ES-I3 (cell line): Measurements from ENCODE around the gene C1QTNF2.

Experiments
- H3K36me3 ChIP-seq: 2 replicates; pipeline ENCODE4 v1.6.1; 2013; ENCODE audit warnings: mild to moderate bottlenecking, low read length, control low read depth, moderate library complexity; ENCODE audit not compliant: insufficient read depth
- H3K4me1 ChIP-seq: 2 replicates; pipeline ENCODE4 v1.6.1; 2013; ENCODE audit warnings: mild to moderate bottlenecking, control low read depth, low read length; ENCODE audit not compliant: insufficient read depth
- H3K9ac ChIP-seq: 2 replicates; pipeline ENCODE4 v1.6.1; 2013; ENCODE audit warnings: low read depth, mild to moderate bottlenecking, low read length, moderate library complexity
- H3K9me3 ChIP-seq: 2 replicates; pipeline ENCODE4 v1.6.1; 2013; ENCODE audit warnings: mild to moderate bottlenecking, low read length, moderate library complexity; ENCODE audit not compliant: control insufficient read depth, insufficient read depth

Gene C1QTNF2

DNA sequence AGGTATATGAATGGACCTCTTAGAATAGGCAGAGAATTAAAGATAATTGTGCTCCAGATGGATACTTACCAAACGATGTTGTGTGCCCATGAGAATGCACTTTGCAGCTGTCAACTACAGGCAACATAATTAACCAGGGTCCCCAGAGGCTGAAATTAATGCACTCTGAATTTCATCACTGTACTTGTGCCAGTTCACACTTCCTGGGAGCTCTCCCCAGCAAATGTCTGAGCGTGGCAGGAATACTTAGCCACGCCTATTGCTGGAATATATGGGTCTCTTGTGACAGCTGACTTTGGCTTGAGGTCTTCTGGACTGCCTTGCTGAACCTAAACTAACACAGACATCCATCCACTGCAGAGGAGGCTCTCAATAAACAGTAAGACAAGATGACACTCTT lies 11.9 kb upstream of the C1QTNF2 start:
- Histone ChIP-seq H3K9ac (no peak overlapping the region), H3K36me3 (no peaks in the 10 kb centered on the region), H3K9me3 (no peaks in the 10 kb centered on the region), H3K4me1 (no peaks in the 10 kb centered on the region; the same call in 1 of the 2 replicates)

DNA sequence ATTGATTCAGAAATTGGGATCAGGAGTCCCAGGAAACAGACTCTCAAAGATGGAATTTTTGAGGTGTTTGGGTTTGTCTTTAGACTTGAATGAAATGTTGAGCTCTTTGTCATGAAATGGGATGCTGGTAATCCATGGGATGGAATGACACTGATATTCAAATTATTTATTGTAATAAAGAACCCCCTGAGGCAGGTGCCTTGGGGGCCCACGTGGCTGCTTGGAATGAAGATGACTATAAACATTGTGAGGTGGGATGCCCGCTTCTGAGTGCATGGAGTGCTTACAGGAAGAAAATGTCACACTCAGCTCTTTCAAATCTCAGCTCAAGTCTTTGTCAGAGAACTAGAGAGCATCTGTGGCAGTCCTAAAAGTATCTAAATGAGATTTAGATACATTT lies 9.6 kb upstream of the C1QTNF2 start:
- Histone ChIP-seq H3K36me3 (no peaks in the 10 kb centered on the region), H3K9me3 (no peaks in the 10 kb centered on the region), H3K4me1 (no peaks in the 10 kb centered on the region; the same call in 1 of the 2 replicates), H3K9ac (no peak overlapping the region)

DNA sequence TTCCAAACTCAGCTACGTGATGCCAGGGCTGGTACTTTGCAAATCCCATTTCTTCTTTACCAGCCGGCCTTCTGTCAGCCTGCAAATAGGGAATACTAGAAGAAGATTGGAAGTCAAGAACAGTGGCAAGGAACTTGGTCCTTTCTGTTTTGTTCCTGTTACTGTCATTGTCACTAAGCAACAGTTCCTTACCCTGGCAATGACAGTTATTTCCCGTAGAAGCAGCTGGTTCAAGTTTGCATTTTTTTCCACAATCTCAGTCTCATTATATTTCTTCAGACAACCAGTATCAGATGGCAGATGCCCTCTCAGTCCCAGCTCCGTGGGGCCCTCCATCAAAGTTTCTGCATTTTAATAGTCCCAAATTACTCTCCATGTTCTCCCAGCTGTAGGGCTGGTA lies 9.1 kb upstream of the C1QTNF2 start:
- Histone ChIP-seq H3K36me3 (no peaks in the 10 kb centered on the region), H3K4me1 (no peaks in the 10 kb centered on the region; the same call in 1 of the 2 replicates), H3K9me3 (no peaks in the 10 kb centered on the region), H3K9ac (no peak overlapping the region)

DNA sequence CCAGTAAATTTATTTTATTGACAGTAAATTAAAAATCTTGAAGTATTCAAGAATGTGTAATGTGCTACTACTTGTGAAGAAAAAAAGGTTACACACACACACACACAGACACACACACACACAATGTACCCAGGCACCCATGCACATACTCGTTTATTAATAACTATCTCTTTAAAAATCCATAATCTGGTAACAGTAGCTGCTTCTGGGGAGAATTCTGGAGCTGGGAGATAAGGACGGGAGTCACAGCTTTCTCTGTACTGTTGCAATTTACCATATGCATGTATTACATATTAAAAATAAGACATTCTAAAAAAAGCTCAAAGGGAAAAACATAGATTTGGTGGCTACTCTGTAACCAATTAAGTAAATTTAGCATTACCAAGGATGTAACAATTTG lies 7.9 kb upstream of the C1QTNF2 start:
- Histone ChIP-seq H3K9ac (no peak overlapping the region), H3K4me1 (no peaks in the 10 kb centered on the region; the same call in 1 of the 2 replicates), H3K9me3 (no peaks in the 10 kb centered on the region), H3K36me3 (no peaks in the 10 kb centered on the region)

GRCh38 chr5:160377651-160378050 lies 7.2 kb upstream of the C1QTNF2 start:
- no peaks in the 10 kb centered on the region; the same call in 1 of the 2 replicates for H3K4me1 ChIP-seq
- no peaks in the 10 kb centered on the region for H3K9me3 ChIP-seq
- H3K9ac ChIP-seq, result no peak overlapping the region
- no peaks in the 10 kb centered on the region for H3K36me3 ChIP-seq

DNA sequence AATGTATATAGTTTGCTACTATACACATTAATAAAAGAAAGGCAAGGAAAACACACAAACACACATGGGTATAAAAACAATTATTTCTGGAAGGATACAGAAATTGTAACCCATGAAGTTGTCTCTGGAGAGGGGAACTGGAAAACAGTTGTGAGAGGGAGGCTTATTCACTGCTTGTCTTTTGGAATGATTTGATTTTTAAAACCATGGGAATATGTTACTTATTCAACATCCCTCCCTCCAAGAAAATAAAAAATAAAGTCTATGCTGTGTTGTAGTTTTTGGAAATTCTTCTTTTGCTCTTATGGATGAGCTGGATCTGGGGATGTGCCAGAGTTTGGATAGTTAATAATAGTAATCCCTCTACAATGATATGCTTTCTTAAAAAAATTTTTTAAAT lies 6.0 kb upstream of the C1QTNF2 start:
- Histone ChIP-seq H3K9ac (no peak overlapping the region), H3K36me3 (no peaks in the 10 kb centered on the region), H3K9me3 (no peaks in the 10 kb centered on the region), H3K4me1 (no peaks in the 10 kb centered on the region; the same call in 1 of the 2 replicates)

DNA sequence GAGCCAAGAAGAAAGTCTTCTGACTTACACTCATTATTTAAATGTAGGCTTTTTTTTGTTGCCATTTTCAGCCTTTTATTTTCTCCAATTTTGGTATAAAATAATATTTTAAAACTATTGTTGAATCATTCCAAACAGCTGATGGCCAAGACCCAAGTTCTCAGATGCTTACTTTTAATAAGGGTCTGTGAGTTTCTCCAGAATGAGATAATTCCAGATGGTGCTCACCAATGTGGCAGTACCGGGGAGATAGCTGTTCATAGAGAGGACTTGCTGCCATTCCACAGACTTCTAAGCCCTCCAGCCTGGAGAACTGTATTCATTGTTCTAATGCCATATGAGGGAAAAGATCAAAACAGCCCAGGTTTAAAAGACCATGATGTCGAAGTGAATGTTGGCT lies 5.3 kb upstream of the C1QTNF2 start:
- no peak overlapping the region for H3K9ac ChIP-seq
- no peaks in the 10 kb centered on the region for H3K9me3 ChIP-seq
- peaks cover 3% of the 10 kb centered on the region for H3K4me1 ChIP-seq
- no peaks in the 10 kb centered on the region for H3K36me3 ChIP-seq

- H3K4me1 ChIP-seq, result peaks cover 4% of the 10 kb centered on the region
- H3K9ac ChIP-seq, result no peak overlapping the region
- H3K36me3 ChIP-seq, result no peaks in the 10 kb centered on the region
- H3K9me3 ChIP-seq, result no peaks in the 10 kb centered on the region
Measured at GRCh38 chr5:160375166-160375565, 4.7 kb upstream of the C1QTNF2 start.

- H3K4me1 ChIP-seq, result peaks cover 4% of the 10 kb centered on the region; the same call in 1 of the 2 replicates
- 0 out of 2 replicates have a peak, but pooled peaks cover 3% of the 10 kb centered on the region for H3K9me3 ChIP-seq
- no peak overlapping the region for H3K9ac ChIP-seq
- H3K36me3 ChIP-seq, result no peaks in the 10 kb centered on the region
Measured at GRCh38 chr5:160371294-160371693, 868 bp upstream of the C1QTNF2 start.

DNA sequence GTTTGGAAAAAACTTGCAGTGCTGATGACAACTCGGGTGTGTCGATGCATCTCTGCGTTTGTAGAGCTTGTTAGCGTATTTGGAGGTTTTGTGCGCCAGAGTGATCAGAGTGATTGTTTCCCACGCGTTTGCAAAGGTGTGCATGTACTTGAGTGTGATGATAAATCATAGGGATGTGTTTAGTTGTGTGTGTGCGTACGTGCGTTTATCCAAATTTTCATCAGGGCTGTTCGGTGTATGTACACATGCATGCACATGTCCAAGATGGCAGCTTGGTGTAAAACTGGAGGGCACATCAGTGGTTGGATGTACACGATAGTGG lies 248 bp upstream of the C1QTNF2 start:
- Histone ChIP-seq H3K36me3 (no peaks in the 10 kb centered on the region), H3K4me1 (peaks cover 4% of the 10 kb centered on the region; the same call in 1 of the 2 replicates), H3K9ac (peak overlapping the region; percentile 63; the same call in 1 of the 2 replicates), H3K9me3 (0 out of 2 replicates have a peak, but pooled peaks cover 3% of the 10 kb centered on the region)

DNA sequence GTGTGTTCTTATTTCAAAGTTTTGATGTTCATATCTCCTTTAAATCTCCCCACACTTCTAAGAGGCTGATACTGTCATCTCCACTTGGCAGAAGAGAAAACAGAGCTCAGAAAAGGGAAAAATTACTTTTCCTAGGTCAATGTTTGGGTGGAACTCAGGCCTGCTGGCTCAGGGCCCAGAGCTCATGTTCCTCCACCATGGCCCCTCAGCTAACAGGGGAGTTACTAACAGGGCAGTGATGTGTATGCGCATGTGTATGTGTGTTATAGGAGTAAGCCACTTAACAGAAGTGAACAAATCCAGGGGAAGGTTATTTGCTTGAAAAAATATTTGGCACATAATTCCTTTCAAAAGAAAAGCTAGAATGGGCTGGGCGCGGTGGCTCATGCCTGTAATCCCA lies 2.5 kb downstream of the C1QTNF2 start:
- H3K36me3 ChIP-seq, result no peaks in the 10 kb centered on the region
- 0 out of 2 replicates have a peak, but pooled peaks cover 3% of the 10 kb centered on the region for H3K9me3 ChIP-seq
- no peak overlapping the region for H3K9ac ChIP-seq
- H3K4me1 ChIP-seq, result peaks cover 8% of the 10 kb centered on the region; the same call in 1 of the 2 replicates

DNA sequence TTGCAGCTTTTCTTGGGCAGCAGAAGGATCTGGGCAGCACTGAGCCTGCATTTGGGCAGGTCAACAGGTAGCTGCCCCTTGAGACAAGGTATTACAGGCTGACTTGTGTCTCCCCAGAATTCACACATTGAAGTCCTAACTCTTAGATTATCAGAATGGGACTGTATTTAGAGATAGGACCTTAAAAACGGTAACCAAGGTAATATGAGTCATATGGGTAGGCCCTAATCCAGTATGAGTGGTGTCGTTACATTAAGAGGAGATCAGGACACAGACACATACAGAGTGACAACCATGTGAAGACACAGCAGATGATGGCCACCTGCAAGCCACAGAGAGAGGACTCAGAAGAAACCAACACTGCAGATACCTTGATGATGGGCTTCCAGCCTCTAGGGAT lies 3.2 kb downstream of the C1QTNF2 start:
- Histone ChIP-seq H3K36me3 (no peaks in the 10 kb centered on the region), H3K4me1 (peaks cover 8% of the 10 kb centered on the region; the same call in 1 of the 2 replicates), H3K9me3 (0 out of 2 replicates have a peak, but pooled peaks cover 3% of the 10 kb centered on the region), H3K9ac (no peak overlapping the region)

GRCh38 chr5:160366230-160366629 lies 4.2 kb downstream of the C1QTNF2 start:
- Histone ChIP-seq H3K9ac (no peak overlapping the region), H3K4me1 (peaks cover 8% of the 10 kb centered on the region; the same call in 1 of the 2 replicates), H3K36me3 (no peaks in the 10 kb centered on the region), H3K9me3 (0 out of 2 replicates have a peak, but pooled peaks cover 3% of the 10 kb centered on the region)

GRCh38 chr5:160363660-160364395 lies 6.6 kb downstream of the C1QTNF2 start:
- Histone ChIP-seq H3K9me3 (0 out of 2 replicates have a peak, but pooled peaks cover 3% of the 10 kb centered on the region), H3K9ac (no peak overlapping the region), H3K36me3 (no peaks in the 10 kb centered on the region), H3K4me1 (peaks cover 16% of the 10 kb centered on the region; the same call in 1 of the 2 replicates)

- peaks cover 16% of the 10 kb centered on the region; the same call in 1 of the 2 replicates for H3K4me1 ChIP-seq
- no peaks in the 10 kb centered on the region for H3K9me3 ChIP-seq
- no peak overlapping the region for H3K9ac ChIP-seq
- no peaks in the 10 kb centered on the region for H3K36me3 ChIP-seq
Measured at GRCh38 chr5:160363211-160363610, 7.2 kb downstream of the C1QTNF2 start.
